H1 (cell line): Measurements from ENCODE around the gene ATP13A2. TPM values are rescaled to one million over a fixed set of nuclear protein-coding genes. Genes with fewer than 3 reads are reported as not detected.
A peak's percentile ranks its signal among the peaks of the same experiment; 100 is the strongest.

ENCODE experiments used
- CTCF ChIA-PET: fragments of 300-600 bp; sonication (Branson Sonifier 250); formaldehyde crosslinking; loops from one replicate; lab custom pipeline; 2021; ENCODE audit not compliant: partially characterized antibody; lab: Charles Lee
- POLR2A ChIA-PET: fragments of 300-600 bp; sonication (Branson Sonifier 250); formaldehyde crosslinking; loops from one replicate; lab custom pipeline; 2021; ENCODE audit warnings: inconsistent platforms; ENCODE audit not compliant: partially characterized antibody; lab: Charles Lee
- DNase-seq, 2 experiments: peaks; one replicate each; pipeline versions ENCODE4 v3.0.0 to v3.0.0-alpha.2; 2010 to 2022; ENCODE audit warnings: low spot score in 2 of 2, low read depth in 1 of 2, mixed read lengths in 1 of 2
- FAIRE-seq: peaks from 2 replicates; lab custom pipeline; 2011; peaks lifted over from hg19 to GRCh38; lab: Jason Lieb, UNC
- H2AFZ ChIP-seq: 2 replicates; pipeline ENCODE4 v1.8.1; 2012; ENCODE audit warnings: low read length, inconsistent platforms
- H2AK5ac ChIP-seq: 2 replicates; pipeline ENCODE4 v1.6.1; 2013; ENCODE audit warnings: low read depth, low read length
- H2BK120ac ChIP-seq: replicated peaks from 2 replicates; pipeline ENCODE3; 2013; ENCODE audit warnings: low read depth, low read length, inconsistent platforms
- H2BK12ac ChIP-seq: 2 replicates; pipeline ENCODE4 v1.6.1; 2013; ENCODE audit warnings: low read depth, low read length
- H2BK15ac ChIP-seq: 2 replicates; pipeline ENCODE4 v1.6.1; 2013; ENCODE audit warnings: low read length
- H2BK20ac ChIP-seq: 2 replicates; pipeline ENCODE4 v1.6.1; 2013; ENCODE audit warnings: low read length
- H2BK5ac ChIP-seq: 2 replicates; pipeline ENCODE4 v1.6.1; 2013; ENCODE audit warnings: low read depth, low read length
- H3K14ac ChIP-seq: 2 replicates; pipeline ENCODE4 v1.6.1; 2013; ENCODE audit warnings: inconsistent platforms; ENCODE audit not compliant: insufficient read length
- H3K18ac ChIP-seq: 2 replicates; pipeline ENCODE4 v1.6.1; 2013; ENCODE audit warnings: low read length; ENCODE audit errors: extremely low read depth
- H3K23ac ChIP-seq: 2 replicates; pipeline ENCODE4 v1.6.1; 2013; ENCODE audit warnings: inconsistent platforms; ENCODE audit not compliant: insufficient read length
- H3K23me2 ChIP-seq: 2 replicates; pipeline ENCODE4 v1.6.1; 2013; ENCODE audit warnings: low read depth, low read length
- H3K27ac ChIP-seq: 2 replicates; pipeline ENCODE4 v1.6.1; 2011; ENCODE audit warnings: low read depth, low read length, inconsistent platforms
- H3K27me3 ChIP-seq, 4 experiments: replicated peaks in 1 of 4; 1 replicate in 1 of 4; 2 replicates in 3 of 4; pipeline versions ENCODE4 v1.6.1 to v1.8.1; 2011 to 2013; ENCODE audit warnings: low read length in 3 of 4, mild to moderate bottlenecking in 3 of 4, inconsistent platforms in 2 of 4, mixed read lengths in 2 of 4, moderate library complexity in 1 of 4; ENCODE audit not compliant: control insufficient read depth in 3 of 4, insufficient read depth in 3 of 4; ENCODE audit errors: extremely low read depth in 1 of 4
- H3K36me3 ChIP-seq, 4 experiments: 2 replicates each; pipeline versions ENCODE4 v1.6.1 to v1.8.1; 2011 to 2013; ENCODE audit warnings: mild to moderate bottlenecking in 4 of 4, low read length in 3 of 4, moderate library complexity in 2 of 4, control low read depth in 1 of 4, inconsistent platforms in 1 of 4; ENCODE audit not compliant: insufficient read depth in 4 of 4, control insufficient read depth in 2 of 4
- H3K4ac ChIP-seq: replicated peaks from 2 replicates; pipeline ENCODE3; 2013; ENCODE audit warnings: low read length, low read depth, mixed read lengths, inconsistent platforms; ENCODE audit not compliant: insufficient read length
- H3K4me1 ChIP-seq, 4 experiments: replicated peaks in 1 of 4; 1 replicate in 1 of 4; 2 replicates in 3 of 4; pipeline versions ENCODE4 v1.6.1 to v1.8.1; 2011 to 2013; ENCODE audit warnings: low read length in 3 of 4, inconsistent platforms in 2 of 4, mixed read lengths in 1 of 4; ENCODE audit not compliant: insufficient read depth in 4 of 4, control insufficient read depth in 3 of 4
- H3K4me2 ChIP-seq, 2 experiments: 2 replicates each; pipeline versions ENCODE4 v1.6.1 to v1.8.1; 2011 to 2013; ENCODE audit warnings: low read depth in 2 of 2, low read length in 2 of 2, control low read depth in 1 of 2, inconsistent platforms in 1 of 2, mild to moderate bottlenecking in 1 of 2; ENCODE audit not compliant: insufficient read depth in 1 of 2
- H3K4me3 ChIP-seq, 4 experiments: fragments of 200-600, 300-600 bp in 1 of 4; sonication (generic), shearing (Covaris generic), sonication (Bioruptor Twin) in 1 of 4; 2 replicates each; pipeline versions ENCODE4 v1.5.1 to v1.8.1; 2011 to 2016; ENCODE audit warnings: low read length in 4 of 4, low read depth in 3 of 4, control low read depth in 2 of 4, inconsistent platforms in 2 of 4, mild to moderate bottlenecking in 2 of 4, mixed read lengths in 1 of 4, moderate library complexity in 1 of 4; ENCODE audit not compliant: insufficient read depth in 2 of 4; ENCODE audit errors: extremely low read depth in 1 of 4
- H3K56ac ChIP-seq: replicated peaks from 2 replicates; pipeline ENCODE3; 2013; ENCODE audit warnings: low read depth, mild to moderate bottlenecking, mixed read lengths, low read length, inconsistent platforms; ENCODE audit not compliant: insufficient read length
- H3K79me1 ChIP-seq: 2 replicates; pipeline ENCODE4 v1.6.1; 2013; ENCODE audit warnings: low read depth, low read length, control low read depth
- H3K79me2 ChIP-seq, 2 experiments: 2 replicates each; pipeline versions ENCODE4 v1.6.1 to v1.8.1; 2012 to 2013; ENCODE audit warnings: low read length in 2 of 2, mild to moderate bottlenecking in 2 of 2, inconsistent platforms in 1 of 2; ENCODE audit not compliant: insufficient read depth in 2 of 2, control insufficient read depth in 1 of 2
- H3K9ac ChIP-seq, 4 experiments: replicated peaks in 1 of 4; 1 replicate in 1 of 4; 2 replicates in 3 of 4; pipeline versions ENCODE4 v1.6.1 to v1.8.1; 2011 to 2013; ENCODE audit warnings: low read depth in 3 of 4, low read length in 3 of 4, control low read depth in 2 of 4, mild to moderate bottlenecking in 2 of 4, moderate library complexity in 2 of 4, inconsistent platforms in 1 of 4; ENCODE audit errors: extremely low read depth in 1 of 4
- H3K9me3 ChIP-seq, 2 experiments: 2 replicates each; pipeline versions ENCODE4 v1.6.1 to v1.8.1; 2012 to 2013; ENCODE audit warnings: mild to moderate bottlenecking in 2 of 2, moderate library complexity in 2 of 2, control low read depth in 1 of 2, inconsistent platforms in 1 of 2, low read depth in 1 of 2, low read length in 1 of 2, mixed read lengths in 1 of 2; ENCODE audit not compliant: insufficient read depth in 2 of 2
- H4K20me1 ChIP-seq, 2 experiments: replicated peaks in 1 of 2; 2 replicates each; pipeline versions ENCODE3 to v1.8.1; 2011 to 2013; ENCODE audit warnings: inconsistent platforms in 2 of 2, low read length in 2 of 2, mild to moderate bottlenecking in 1 of 2; ENCODE audit not compliant: insufficient read depth in 2 of 2, control insufficient read depth in 1 of 2
- H4K5ac ChIP-seq: 2 replicates; pipeline ENCODE4 v1.6.1; 2013; ENCODE audit warnings: low read length, low read depth, mixed read lengths, inconsistent platforms; ENCODE audit not compliant: insufficient read length
- H4K8ac ChIP-seq: 2 replicates; pipeline ENCODE4 v1.8.0; 2013; ENCODE audit warnings: mild to moderate bottlenecking, moderate library complexity, low read length, inconsistent platforms; ENCODE audit not compliant: insufficient read depth; ENCODE audit errors: extremely low read depth
- H4K91ac ChIP-seq: replicated peaks from 2 replicates; pipeline ENCODE3; 2013; ENCODE audit warnings: low read length, mixed read lengths, inconsistent platforms; ENCODE audit not compliant: insufficient read length
- PHF8 ChIP-seq: fragments of 200-600 bp; sonication (generic); conservative IDR thresholded peaks from 2 replicates; pipeline ENCODE4 v1.7.1; 2012; ENCODE audit warnings: low read depth, mild to moderate bottlenecking, inconsistent platforms, low read length, moderate library complexity
- POLR2AphosphoS5 ChIP-seq: IDR thresholded peaks from 2 replicates; pipeline ENCODE4 v1.6.1; 2011; ENCODE audit warnings: low read depth, low read length
- whole genome bisulfite sequencing, 2 experiments: shearing (Covaris generic) in 1 of 2; methylation state at CpG; one replicate each; pipeline versions ENCODE4 v1.1.6 to v1.1.7; 2013 to 2015; ENCODE audit warnings: low lambda C conversion rate in 2 of 2, mixed read lengths in 2 of 2, inconsistent platforms in 1 of 2, low coverage in 1 of 2, missing lambda C conversion rate in 1 of 2; ENCODE audit not compliant: insufficient replicate concordance in 2 of 2, insufficient coverage in 1 of 2, insufficient read length in 1 of 2; ENCODE audit errors: extremely low coverage in 1 of 2, missing lambda C conversion rate in 1 of 2; 5-methylcytosine and 5-hydroxymethylcytosine counted together
- long read RNA-seq, 2 experiments: library from RNA in 1 of 2; library from capped mRNA in 1 of 2; stranded (forward); transcript quantifications; one replicate each; pipeline ENCODE4 v2.0.0, GENCODE V29; 2021; ENCODE audit warnings: inconsistent platforms in 1 of 2
- polyA minus RNA-seq, 3 experiments: library from RNA; depleted of rRNA, polyadenylated mRNA; stranded (reverse); fragments of >200 nt; gene quantifications; 1 replicate in 2 of 3; 2 replicates in 1 of 3; pipeline ENCODE4 v1.2.3, GENCODE V29; 2011
- polyA plus RNA-seq, 7 experiments: library from polyadenylated mRNA; depleted of rRNA in 3 of 7; stranded (reverse) in 5 of 7; unstranded in 2 of 7; fragments of >200 nt in 5 of 7; fragments of 200-250 nt in 2 of 7; gene quantifications; 1 replicate in 5 of 7; 2 replicates in 1 of 7; 4 replicates in 1 of 7; pipeline versions ENCODE4 v1.2.1 to v1.2.3, GENCODE V29; 2011 to 2013; ENCODE audit warnings: missing spikeins in 2 of 7, mixed read lengths in 2 of 7
- total RNA-seq: library from RNA; stranded (reverse); fragmentation: NEBNext Ultra II Directional; extraction: Animal tissue kit (Norgen Biotek cat#: 25700); gene quantifications from 2 replicates; pipeline ENCODE4 v1.2.1, GENCODE V29; 2021

The ATP13A2 gene, protein sequence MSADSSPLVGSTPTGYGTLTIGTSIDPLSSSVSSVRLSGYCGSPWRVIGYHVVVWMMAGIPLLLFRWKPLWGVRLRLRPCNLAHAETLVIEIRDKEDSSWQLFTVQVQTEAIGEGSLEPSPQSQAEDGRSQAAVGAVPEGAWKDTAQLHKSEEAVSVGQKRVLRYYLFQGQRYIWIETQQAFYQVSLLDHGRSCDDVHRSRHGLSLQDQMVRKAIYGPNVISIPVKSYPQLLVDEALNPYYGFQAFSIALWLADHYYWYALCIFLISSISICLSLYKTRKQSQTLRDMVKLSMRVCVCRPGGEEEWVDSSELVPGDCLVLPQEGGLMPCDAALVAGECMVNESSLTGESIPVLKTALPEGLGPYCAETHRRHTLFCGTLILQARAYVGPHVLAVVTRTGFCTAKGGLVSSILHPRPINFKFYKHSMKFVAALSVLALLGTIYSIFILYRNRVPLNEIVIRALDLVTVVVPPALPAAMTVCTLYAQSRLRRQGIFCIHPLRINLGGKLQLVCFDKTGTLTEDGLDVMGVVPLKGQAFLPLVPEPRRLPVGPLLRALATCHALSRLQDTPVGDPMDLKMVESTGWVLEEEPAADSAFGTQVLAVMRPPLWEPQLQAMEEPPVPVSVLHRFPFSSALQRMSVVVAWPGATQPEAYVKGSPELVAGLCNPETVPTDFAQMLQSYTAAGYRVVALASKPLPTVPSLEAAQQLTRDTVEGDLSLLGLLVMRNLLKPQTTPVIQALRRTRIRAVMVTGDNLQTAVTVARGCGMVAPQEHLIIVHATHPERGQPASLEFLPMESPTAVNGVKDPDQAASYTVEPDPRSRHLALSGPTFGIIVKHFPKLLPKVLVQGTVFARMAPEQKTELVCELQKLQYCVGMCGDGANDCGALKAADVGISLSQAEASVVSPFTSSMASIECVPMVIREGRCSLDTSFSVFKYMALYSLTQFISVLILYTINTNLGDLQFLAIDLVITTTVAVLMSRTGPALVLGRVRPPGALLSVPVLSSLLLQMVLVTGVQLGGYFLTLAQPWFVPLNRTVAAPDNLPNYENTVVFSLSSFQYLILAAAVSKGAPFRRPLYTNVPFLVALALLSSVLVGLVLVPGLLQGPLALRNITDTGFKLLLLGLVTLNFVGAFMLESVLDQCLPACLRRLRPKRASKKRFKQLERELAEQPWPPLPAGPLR
- total RNA-seq (82.1 and 89.8 TPM in 2 replicates), polyA plus RNA-seq (2011; rRNA removed) (83.6 and 137 TPM in 2 replicates), polyA minus RNA-seq (2011; rRNA and poly(A)+ RNA removed) (96.7 and 126 TPM in 2 replicates)
- polyA plus RNA-seq (2011; cell fraction: cytosol; rRNA removed), result 64.7 TPM
- polyA plus RNA-seq (2011; cell fraction: nucleus; rRNA removed), result 131 TPM
- 47.7 to 93.4 TPM (median 83.0 TPM) in 4 replicates for polyA plus RNA-seq (2012, experiment 1 of 2)
- polyA plus RNA-seq (2012, experiment 2 of 2), result 73.1 TPM
- polyA plus RNA-seq (2013, experiment 1 of 2), result 78.0 TPM
- polyA plus RNA-seq (2013, experiment 2 of 2), result 85.3 TPM
- 97.8 TPM for polyA minus RNA-seq (2011; cell fraction: cytosol; rRNA and poly(A)+ RNA removed)
- 55.4 TPM for polyA minus RNA-seq (2011; cell fraction: nucleus; rRNA and poly(A)+ RNA removed)
- long read RNA-seq, experiment 1, partial matches to known transcripts, result 73 of 100 reads
- long read RNA-seq, experiment 1, other reads (novel, unspliced or antisense), result 26 of 100 reads
- long read RNA-seq, experiment 2, partial matches to known transcripts, result 0 of 2 reads
- long read RNA-seq, experiment 2, other reads (novel, unspliced or antisense), result 2 of 2 reads

GRCh38 chr1:17011439-17012307 lies at the start of gene ATP13A2:
ATP13A2 (minus strand) TSS chr1:17011928; CDS start chr1:17011738, 190 bp downstream.
- H2BK15ac ChIP-seq, result peak within 1 kb of the TSS; percentile 97; the same call in 1 of the 2 replicates
- H3K9me3 ChIP-seq, result no peaks in the 10 kb centered on the region
- H3K79me1 ChIP-seq, result no peaks in the 10 kb centered on the region; the same call in 1 of the 2 replicates
- peak within 1 kb of the TSS; percentile 45 for H4K5ac ChIP-seq
- peak; percentile 57 for FAIRE-seq
- ChIA-PET POLR2A (interaction anchor here (0.8 to 1.9 kb wide), 3 partner anchors 9 to 90 kb away, joined by 3 to 7 read pairs (median 5); partner anchors contain the start of gene CROCC), CTCF (interaction anchor here (0.6 to 3.9 kb wide), 8 partner anchors 11 to 627 kb away, joined by 3 to 31 read pairs (median 3); no protein-coding TSS in a partner anchor)
- peaks cover 0 to 7% of the 10 kb centered on the region in 2 experiments for H4K20me1 ChIP-seq
- H2BK20ac ChIP-seq, result peak within 1 kb of the TSS; percentile 68
- no peaks in the 10 kb centered on the region for H3K27me3 ChIP-seq
- H3K14ac ChIP-seq, result no peak within 1 kb of the TSS
- peak within 1 kb of the TSS in 1 of 4 experiments; percentile 56; a peak in 3 of 7 replicates for H3K9ac ChIP-seq
- 0 out of 2 replicates have a peak within 1 kb of the TSS, but pooled peaks have one; percentile 62 for H2AFZ ChIP-seq
- no peak within 1 kb of the TSS for H2BK120ac ChIP-seq
- H3K36me3 ChIP-seq, result no peaks in the 10 kb centered on the region
- peaks cover 24 to 47% (median 34%) of the 10 kb centered on the region in 4 experiments for H3K4me1 ChIP-seq
- H3K4me3 ChIP-seq, result peak within 1 kb of the TSS; percentile 58 to 94 (median 78)
- H3K23me2 ChIP-seq, result peaks cover 5% of the 10 kb centered on the region; the same call in 1 of the 2 replicates
- H3K4ac ChIP-seq, result peak within 1 kb of the TSS; percentile 87
- no peak within 1 kb of the TSS for H3K56ac ChIP-seq
- WGBS, 2 experiments, result 2% methylated on average over 43 of the region's 94 CpGs; no CpG with 5 or more reads in 1 of the 2 experiments
- DNase-seq, result peak; percentile 77 to 86
- H3K4me2 ChIP-seq, result peak within 1 kb of the TSS; percentile 55 to 82
- peak within 1 kb of the TSS; percentile 86 for H4K91ac ChIP-seq
- H3K27ac ChIP-seq, result peak within 1 kb of the TSS; percentile 30; the same call in 1 of the 2 replicates
- peak within 1 kb of the TSS; percentile 85; the same call in 1 of the 2 replicates for H2BK5ac ChIP-seq
- peak within 1 kb of the TSS; percentile 89 for H4K8ac ChIP-seq
- H3K18ac ChIP-seq, result peak within 1 kb of the TSS; percentile 34
- peaks cover 0 to 4% of the 10 kb centered on the region in 2 experiments; a peak in 1 of 4 replicates for H3K79me2 ChIP-seq
- H3K23ac ChIP-seq, result no peak within 1 kb of the TSS
- no peak within 1 kb of the TSS for H2AK5ac ChIP-seq
- peak within 1 kb of the TSS; percentile 96; the same call in 1 of the 2 replicates for H2BK12ac ChIP-seq
- TF ChIP-seq POLR2AphosphoS5 (peak; percentile 31; the same call in 1 of the 2 replicates), PHF8 (peak; percentile 27; the same call in 1 of the 2 replicates)
